Right renal pelvis (tissue), 4 donors: Measurements from ENCODE around the gene ATP10B. TPM values are rescaled to one million over a fixed set of nuclear protein-coding genes. Genes with fewer than 3 reads are reported as not detected.

Experiments used
- DNase-seq, 4 donors: peaks; one replicate each; pipeline ENCODE4 v3.0.0-alpha.2; 2013; ENCODE audit warnings: low read depth in 4 of 4, low spot score in 3 of 4, missing footprints in 1 of 4
- polyA plus RNA-seq, 4 donors: library from polyadenylated mRNA; unstranded; fragments of 120-200 nt; gene quantifications; one replicate each; pipeline ENCODE4 v1.2.1, GENCODE V29; 2013; ENCODE audit not compliant: insufficient read length in 4 of 4

ATP10B gene
- polyA plus RNA-seq, 4 donors, result 0.51 to 0.70 (median 0.60) TPM

GRCh38 chr5:160565376-160565775 is 286.6 kb downstream of the ATP10B start:
- DNase-seq, result no peak

DNA sequence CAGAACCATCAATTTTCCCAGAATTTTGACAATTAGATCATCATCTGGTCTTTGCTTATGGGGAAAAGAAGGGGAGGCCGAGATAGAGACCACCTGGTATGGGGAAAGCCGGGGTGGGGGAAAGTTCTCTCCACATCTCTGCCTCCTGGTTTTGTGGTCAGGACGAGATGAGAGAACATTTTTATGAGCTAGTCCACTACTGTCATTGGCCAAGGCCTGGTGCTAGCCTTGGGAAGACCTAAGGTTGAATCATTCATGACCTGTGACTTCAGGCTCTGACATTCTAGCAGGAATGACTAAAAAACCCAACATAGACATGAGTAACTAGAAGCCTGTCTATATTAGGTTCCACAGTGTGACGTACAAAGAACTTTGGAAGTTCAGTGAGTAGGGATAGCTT is 295.2 kb downstream of the ATP10B start:
- DNase-seq, result no peak

- no peak for DNase-seq
Observed at GRCh38 chr5:160555971-160556631, 295.9 kb downstream of the ATP10B start.

DNA sequence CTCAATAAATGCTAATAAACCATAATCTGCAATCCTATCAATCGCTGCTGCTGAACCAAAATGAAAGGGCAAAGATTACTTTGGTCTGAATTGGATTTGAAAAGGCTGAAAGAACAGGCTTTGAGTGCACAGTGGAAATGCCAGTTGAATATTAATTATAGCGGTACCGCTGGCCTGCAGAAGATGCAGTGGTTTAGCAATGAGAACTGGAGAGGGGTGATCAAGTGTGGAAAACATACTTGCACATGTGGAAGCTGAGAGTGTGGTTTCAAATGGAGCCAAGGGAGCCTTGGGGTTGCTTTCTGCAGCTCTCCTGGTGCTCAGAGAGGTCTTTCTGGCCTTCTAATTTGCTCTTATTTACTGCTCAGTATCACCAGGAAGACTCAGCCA is 296.4 kb downstream of the ATP10B start:
- DNase-seq, result no peak

GRCh38 chr5:160550075-160550474 is 301.9 kb downstream of the ATP10B start:
- DNase-seq, result no peak

GRCh38 chr5:160548949-160549645 is 302.9 kb downstream of the ATP10B start:
- no peak for DNase-seq

DNA sequence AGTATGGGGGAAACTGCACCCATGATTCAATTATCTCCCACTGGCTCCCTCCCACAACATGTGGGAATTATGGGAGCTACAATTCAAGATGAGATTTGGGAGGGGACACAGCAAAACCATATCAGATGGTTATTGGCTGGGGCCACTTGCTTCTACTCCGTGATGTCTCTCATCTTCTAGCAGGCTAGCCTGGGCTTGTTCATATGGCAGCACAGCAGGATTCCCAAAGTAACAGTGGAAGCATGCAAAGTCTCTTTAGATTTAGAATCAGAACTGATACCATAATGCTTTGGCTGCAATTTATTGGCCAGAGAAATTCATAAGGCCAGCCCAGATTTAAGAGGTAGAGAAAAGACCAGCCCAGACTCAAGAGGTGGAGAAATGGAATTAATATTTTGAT is 304.1 kb downstream of the ATP10B start:
- DNase-seq, result no peak

DNA sequence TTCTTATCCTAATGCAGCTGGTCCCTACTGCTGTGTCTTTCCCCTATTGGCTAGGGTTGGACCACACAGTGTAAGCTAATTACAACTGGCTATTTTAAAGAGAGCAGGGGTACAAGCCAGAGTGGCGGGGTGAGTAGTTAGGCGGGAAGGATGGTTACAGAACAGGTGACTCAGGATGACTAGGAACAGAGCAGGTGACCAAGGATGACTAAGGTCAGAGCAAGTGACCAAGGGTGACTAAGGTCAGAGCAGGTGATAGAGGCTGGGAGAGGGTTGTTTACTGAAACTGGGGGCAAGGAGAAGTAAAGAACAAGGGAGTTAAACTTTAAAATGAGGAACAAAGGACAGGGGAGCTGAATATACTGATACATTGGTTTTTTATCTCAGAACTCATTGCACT is 304.9 kb downstream of the ATP10B start:
- DNase-seq, result no peak

- no peak for DNase-seq
Observed at GRCh38 chr5:160545832-160546231, 306.2 kb downstream of the ATP10B start.

DNA sequence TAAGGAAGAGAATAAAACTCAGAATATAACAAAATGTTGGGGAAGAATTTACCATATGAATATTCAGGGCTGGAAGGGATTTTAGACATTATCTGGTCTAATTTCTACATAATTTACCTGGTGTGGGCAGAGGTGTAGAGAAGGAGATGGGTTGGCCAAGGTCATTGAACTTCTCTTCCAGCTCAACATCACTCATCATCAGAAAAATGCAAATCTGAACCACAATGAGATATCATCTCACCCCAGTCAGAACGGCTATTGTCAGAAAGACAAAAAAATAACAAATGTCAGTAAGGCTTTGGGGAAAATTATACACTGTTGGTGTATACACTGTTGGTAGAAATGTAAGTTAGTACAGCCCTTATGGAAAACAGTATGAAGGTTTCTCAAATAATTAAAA is 308.6 kb downstream of the ATP10B start:
- no peak for DNase-seq

GRCh38 chr5:160542840-160543239 is 309.2 kb downstream of the ATP10B start:
- no peak for DNase-seq

- no peak for DNase-seq
Observed at GRCh38 chr5:160542281-160542680, 309.7 kb downstream of the ATP10B start.

DNA sequence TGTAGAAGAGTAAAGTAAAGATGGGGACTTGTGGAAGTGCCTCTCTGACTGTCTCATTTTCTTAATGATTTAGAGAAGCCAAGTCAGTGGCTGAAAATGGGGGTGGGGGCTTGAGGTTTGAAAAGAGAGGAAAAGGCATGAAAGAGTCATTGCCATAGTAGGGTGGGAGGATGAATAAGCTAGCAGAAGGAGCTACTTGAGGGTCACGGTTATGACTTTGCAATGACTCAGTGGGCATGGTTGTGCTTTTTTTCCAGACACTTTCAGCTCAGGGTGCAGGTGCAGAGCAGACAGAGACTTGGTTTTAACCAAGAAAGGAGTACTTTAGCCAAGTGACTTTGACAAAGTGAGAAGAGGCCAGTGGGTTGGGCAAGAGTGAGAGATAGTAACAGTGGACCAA is 312.6 kb downstream of the ATP10B start:
- no peak for DNase-seq

DNA sequence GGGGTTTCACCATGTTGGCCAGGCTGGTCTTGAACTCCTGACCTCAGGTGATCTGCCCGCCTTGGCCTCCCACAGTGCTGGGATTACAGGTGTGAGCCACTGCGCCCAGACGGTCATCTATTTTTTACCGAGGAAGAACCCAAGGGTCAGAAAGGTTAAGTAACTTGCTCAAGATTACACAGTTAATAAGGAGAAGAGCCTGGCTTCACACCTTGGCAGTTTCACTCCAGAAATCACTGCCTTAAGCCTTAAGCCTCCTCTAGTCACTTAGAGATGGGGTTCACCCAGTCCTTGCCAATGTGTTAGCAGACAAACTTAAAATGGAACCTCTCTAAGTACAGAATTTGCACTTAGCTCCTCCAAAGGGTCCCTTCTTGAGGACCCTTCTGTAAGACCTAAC is 314.1 kb downstream of the ATP10B start:
- DNase-seq, result no peak

DNA sequence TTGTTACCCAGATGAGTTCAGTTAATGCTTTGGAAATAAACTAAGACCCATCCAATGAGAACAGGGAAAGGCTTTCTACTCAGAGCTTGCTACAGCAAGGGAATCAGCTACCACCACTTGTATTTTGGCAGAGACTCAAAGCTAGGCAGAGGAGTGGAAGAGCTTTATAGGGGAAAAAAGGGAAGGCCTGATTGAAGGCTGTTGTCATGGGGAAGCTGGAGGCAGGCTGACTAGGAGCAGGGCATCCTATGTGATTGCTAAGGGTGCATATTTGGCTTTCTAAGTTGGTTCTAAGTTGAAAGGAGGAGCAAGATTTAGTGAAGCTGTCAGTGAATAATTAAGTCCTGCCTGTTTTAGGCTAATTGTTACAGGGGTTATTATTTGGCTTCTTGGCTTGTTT is 314.9 kb downstream of the ATP10B start:
- DNase-seq, result no peak

GRCh38 chr5:160534914-160535313 is 317.1 kb downstream of the ATP10B start:
- DNase-seq, result no peak

- no peak for DNase-seq
Observed at GRCh38 chr5:160534125-160534524, 317.9 kb downstream of the ATP10B start.

- no peak for DNase-seq
Observed at GRCh38 chr5:160525471-160526261, 326.3 kb downstream of the ATP10B start.

- no peak for DNase-seq
Observed at GRCh38 chr5:160524827-160525226, 327.2 kb downstream of the ATP10B start.

- DNase-seq, result no peak
Observed at GRCh38 chr5:160523502-160524163, 328.4 kb downstream of the ATP10B start.

GRCh38 chr5:160521392-160521663 is 330.7 kb downstream of the ATP10B start:
- no peak for DNase-seq
